ENCODE results near the gene MED15.

DNA sequence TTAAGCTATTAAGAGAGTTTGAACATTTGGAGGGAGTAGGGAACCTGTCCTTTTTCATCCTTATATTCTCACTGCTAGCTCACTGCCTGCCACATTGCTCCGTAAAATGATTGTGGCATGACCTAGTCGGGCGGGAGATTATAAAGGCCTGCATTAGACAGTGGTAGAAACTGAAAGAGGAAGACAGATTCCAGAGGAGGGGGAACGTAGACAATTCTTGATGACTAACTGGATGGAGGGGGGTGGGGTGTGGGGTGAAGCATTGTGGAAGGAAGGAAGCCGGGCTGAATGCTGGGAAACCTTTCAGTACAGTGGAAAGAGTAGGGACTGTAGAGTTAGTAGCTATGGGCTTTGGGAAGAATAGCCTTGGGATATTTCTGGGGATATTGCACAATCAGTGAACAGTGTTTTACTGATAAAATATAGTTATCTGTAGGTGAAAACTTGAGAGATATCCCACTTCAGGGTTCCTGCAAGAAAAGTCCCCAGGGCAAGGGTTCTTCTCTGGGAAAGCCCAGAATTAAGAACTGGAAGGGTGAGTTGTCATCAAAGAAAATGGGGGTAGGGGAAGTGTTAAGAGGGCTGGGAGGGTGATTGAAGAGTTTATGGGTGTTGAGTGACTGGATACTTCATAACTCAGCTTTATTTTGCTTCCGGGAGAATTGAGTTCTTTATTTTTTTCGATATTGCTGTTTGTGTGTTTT is 2.1 kb downstream of the MED15 start:
- TF ChIP-seq CTCF (IDR thresholded peaks at IDR 0.05) = no peak
- no peak for TF ChIP-seq POLR2A (IDR thresholded peaks at IDR 0.05)
- TF ChIP-seq POLR2AphosphoS5 (IDR thresholded peaks at IDR 0.05) = peak in 1 of 3 donors; percentile 55
